NCI-H2227 (cell line): ENCODE measurements around the gene AFM.

Experiments
- DNase-seq: peaks from one replicate; lab custom pipeline; 2025; ENCODE audit not compliant: unreplicated experiment; lab: John Stamatoyannopoulos, UW

The AFM gene

DNA sequence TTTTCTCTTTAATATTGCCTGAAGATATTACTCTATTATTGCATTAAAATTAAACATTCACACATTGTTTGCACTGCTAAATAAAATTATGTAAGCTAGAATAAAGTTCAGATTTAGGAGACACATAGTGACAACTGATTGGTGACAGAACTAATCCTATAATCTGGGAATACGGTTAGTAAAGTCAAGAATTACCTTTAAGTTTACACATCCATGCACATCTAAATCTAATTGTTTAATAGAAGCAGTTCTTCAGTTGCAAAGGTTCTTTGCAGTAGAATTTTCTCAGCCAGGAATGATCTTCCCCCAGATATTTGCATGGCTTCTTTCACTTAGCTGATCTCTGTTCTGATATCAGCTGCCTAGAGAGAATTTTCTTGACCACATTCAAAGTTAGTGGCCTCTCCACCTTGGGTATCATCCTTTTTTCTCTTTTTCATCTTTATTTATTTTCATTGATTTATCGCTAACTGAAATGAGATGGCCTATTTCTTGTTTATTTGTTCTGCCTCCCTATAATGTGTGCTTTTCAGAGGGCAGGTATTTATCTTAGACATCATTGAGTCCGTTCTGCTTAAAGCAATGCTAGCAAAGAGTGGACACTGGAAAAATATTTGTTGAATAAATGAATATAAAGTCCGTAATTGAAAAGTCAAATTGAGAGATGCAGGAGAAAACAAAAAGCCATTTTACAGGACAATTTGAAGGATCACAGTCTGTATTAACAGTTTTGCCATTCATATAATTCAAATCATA is 32.9 kb upstream of the AFM start:
- no peak for DNase-seq

DNA sequence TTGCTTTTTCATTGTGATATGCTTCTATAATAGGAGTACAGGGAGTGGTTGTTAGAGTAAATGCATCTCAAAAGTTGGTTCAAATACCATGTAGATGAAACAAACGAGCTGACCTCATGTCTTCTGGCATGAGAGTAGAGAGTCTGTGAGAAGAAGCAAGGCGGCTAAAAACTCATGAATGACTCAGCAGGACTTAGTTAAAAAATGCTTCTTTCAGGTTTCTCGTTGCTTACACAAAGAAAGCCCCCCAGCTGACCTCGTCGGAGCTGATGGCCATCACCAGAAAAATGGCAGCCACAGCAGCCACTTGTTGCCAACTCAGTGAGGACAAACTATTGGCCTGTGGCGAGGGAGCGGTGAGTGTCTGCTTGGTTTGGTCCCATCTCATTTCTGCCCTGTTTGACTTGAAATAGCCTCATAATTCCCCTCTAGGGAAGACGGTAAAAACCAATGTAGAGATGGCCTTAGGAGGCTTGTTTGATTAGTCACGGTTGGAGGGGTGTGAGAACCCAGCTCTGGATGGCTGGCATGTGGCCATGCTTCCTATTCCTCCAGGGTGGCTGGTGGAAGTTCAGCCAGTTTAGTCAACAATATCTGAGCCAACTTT is 31.0 kb upstream of the AFM start:
- no peak for DNase-seq

DNA sequence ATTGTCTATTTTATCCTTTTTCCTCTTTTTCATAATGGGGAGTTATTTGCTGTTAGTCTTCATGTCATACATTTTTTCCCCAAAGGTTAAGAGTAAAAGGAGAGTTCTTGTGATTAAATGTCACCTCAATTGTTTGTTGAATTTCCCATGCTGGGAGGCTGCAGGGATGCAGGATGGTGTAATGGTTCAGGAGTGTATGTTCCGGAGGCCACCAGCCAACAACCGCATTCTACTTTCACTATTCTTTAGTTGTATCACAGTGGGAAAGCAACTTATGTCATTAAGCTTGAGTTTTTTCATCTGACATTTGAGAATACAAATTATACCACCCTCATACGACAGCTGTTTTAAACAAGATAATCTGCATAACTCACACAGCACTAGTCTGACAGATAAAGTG is 30.1 kb upstream of the AFM start:
- DNase-seq, result no peak

DNA sequence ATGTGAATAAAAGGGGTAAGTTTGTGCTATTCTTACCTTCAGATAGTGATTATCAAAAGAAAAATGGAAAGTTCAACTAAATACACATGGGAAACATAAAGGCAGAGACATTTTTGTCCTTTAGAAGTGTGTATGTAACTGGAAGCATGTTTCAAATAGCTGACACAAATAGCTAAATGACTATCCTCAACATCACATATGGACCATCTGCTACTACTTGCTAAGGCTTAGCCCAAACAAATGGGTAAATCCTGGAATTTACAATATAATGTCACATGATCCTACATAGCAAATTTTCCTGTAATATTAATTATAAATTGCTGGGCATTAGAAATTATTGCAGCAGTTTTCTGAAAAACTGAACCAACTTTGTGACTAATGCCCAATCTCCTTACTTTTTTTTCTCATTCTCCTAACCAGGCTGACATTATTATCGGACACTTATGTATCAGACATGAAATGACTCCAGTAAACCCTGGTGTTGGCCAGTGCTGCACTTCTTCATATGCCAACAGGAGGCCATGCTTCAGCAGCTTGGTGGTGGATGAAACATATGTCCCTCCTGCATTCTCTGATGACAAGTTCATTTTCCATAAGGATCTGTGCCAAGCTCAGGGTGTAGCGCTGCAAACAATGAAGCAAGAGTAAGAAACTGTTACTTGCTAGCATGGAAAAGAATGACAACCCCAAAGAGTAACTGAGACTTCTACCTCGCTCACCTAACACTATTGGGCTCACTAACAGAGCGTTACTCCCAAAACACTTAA is 29.4 kb upstream of the AFM start:
- DNase-seq, result no peak

DNA sequence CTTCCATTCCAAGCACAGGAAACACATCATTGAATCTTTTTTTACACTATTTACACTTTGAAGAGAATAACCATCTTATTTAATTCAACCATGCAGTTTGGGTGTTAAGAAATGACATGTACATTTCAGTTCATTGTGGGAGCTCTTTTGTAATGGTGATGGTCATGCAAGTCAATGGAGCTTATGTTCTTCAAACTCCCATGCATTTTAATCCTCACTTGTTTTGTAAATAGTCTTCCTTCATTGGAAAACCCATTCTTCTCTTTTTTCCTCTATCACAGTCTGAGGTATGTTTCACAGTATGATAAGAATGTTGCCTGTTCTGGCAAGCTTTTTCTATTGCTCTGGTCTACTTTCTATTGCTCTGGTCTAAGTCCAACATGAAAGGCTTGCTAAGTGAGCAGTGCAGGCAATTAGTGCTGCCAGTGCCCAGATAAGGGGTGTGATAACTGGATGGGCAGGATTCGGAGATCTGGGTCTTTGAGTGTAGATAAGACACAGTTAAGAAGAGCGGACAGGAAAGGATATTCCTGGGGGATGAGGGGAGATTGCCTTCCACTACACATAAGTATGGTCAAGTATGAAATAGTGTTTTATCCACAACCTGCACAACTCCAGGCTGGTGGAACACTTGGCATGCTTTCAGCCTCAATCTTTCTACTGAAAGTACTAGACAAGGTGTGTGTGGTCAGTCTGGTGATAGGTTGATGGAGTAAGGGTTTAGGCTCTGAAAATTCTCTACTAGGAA is 28.4 kb upstream of the AFM start:
- DNase-seq, result no peak

DNA sequence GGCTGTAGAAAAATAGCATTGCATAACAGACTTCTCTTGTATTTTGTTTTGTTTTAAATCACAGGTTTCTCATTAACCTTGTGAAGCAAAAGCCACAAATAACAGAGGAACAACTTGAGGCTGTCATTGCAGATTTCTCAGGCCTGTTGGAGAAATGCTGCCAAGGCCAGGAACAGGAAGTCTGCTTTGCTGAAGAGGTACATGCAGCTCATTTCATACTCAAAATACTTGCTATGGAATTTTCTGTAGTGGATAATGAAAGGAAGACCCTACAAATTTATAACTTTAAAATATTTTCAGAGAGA is 27.9 kb upstream of the AFM start:
- no peak for DNase-seq

DNA sequence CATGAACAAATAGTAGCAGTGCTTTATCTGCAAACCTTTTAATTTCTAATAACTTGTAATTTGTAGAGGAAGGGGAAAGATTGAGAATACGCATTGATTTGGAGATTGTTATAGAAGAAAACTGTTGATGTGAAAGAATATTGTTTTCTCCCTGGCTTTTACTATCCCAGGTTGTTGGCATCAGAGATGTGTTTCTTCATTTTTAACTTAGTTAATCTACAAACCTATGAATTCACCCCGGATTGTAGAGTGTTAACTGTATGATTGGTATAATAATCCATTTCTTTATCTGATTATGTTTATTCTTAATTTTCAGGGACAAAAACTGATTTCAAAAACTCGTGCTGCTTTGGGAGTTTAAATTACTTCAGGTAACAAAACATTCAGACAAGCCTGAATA is 26.6 kb upstream of the AFM start:
- no peak for DNase-seq

DNA sequence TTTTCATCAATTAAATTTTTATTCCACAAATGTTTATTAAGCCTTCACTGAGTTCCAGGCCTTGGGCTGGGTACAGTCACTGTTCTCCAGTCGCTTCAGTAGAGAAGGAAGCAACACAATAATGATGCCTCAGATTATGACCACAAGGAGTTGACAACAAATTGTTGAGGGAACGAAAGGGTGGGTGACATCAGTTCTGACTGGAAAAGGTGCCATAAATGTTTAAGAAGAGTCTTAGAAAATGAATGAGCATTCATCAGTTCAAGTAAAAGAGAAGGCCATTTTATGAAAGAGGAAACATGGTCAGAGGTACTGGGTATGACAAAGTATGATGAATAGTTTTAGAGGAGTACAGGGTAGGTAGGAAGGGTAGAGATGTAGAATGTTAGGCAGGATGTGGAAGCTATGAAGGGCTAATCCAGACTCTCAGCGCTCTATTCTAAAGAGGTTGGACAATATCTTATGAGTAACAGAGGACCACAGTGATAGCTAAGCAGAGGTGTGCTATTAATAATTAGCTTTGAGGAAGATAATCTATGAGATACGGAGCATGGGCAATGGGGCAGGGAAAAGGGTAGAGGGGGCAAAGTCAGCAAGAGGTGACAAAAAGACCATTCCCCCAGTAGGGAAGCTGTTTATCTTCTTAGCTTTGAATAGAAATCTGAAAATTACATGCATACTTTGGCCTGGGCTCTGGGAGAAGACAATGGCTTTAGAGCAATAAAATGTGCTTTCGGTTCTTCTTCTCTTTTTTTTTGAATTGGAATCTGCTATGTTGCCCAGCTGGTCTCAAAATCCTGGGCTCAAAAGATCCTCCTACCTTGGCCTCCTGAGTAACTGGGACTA is 25.1 kb upstream of the AFM start:
- DNase-seq, result no peak

DNA sequence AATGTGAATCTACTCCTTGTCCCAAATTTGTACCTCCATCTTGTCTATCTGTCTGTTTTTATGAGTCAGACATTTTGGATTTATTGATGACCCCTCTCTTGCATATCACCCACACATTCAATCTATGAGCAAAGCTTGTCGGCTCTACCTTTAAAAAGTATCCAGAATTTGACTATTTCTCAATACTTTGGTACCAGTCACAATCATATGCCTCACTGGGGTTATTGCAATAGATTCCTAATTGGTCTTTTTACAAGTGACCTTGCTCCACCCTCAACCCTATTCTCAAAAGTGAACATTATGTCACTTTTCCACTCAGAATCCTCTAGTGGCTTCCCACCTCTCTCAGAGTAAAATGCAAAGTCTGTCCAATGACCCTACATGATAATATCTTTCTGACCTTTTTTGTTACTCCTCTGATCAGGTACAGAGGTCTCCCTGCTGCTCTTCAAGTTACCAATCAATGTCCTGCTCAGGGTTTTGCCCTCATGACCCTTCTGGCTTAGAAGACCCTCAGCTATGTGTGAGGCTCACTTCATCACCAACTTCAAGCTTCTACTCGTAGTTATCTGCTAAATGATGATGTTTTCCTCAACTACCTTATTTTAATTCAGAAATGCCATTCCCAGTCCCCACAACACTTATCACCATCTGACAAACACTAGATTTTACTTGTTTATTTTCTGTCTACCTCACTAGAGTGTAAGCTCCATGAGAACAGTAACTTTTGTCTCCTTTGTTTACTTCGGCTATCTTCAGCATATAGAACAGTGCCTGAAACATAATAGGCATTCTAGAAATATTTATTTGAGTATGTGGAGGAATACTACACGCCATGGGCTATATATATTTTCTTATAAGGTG is 23.1 kb upstream of the AFM start:
- DNase-seq, result no peak

DNA sequence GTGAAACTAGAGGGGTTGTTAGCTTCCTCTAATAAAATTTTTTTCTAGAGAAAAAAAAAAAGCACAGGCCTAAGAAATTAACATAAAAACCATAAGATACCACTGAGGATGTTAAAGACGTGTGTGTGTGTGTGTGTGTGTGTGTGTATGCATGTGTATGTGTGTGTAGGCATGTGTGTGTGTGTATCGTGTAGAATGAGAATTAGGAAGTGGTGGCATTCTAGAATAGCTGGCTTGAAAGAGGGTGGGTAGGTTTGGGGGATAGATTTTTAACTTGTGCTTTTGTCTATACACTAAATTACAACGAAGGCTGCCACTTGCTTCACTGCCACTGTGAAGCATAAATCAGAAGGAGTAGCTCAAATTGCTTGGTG is 22.5 kb upstream of the AFM start:
- DNase-seq, result no peak

DNA sequence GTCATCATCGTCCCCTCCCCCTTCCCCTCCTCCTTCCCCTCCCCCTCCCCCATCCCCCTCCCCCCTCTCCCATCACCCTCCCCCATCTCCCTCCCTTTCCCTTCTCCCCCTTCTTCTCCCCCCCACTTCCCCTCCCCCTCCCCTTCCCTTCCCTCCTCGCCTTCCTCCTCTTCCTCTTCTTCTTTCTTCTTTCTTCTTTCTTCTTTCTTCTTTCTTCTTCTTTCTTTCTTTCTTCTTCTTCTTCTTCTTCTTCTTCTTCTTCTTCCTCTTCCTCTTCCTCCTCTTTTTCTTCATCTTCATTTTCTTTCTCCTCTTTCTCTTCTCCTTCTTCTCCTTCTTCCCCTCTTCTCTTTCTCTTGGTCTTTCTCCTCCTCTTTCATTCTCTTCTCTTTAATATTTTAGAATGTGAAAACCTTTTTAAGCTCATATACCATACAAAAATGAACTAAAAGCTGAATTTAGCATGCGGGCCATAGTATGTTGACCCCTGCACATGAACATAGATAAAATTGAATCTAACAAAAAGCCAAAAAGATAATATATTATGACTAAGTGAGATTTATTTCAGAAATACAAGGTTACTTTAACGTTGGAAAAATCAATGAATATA is 20.5 kb upstream of the AFM start:
- no peak for DNase-seq

DNA sequence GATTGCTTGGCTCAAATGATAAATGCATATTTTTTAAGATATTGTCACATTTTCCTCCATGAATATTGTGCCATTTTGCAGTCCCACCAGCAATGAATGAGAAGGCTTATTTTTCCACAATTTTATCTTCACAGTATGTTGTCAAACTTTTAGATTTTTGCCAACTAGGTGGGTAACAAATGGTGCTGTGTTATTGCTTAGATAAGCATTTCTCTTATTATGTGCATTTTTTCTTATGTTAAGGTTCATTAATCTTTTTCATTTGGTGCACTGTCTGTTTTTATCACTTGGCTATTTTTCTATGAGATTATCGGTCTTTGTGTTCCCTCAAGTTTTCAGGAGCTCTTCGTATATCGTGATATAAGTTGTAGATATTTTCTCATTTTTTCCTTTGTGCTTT is 13.4 kb upstream of the AFM start:
- no peak for DNase-seq

DNA sequence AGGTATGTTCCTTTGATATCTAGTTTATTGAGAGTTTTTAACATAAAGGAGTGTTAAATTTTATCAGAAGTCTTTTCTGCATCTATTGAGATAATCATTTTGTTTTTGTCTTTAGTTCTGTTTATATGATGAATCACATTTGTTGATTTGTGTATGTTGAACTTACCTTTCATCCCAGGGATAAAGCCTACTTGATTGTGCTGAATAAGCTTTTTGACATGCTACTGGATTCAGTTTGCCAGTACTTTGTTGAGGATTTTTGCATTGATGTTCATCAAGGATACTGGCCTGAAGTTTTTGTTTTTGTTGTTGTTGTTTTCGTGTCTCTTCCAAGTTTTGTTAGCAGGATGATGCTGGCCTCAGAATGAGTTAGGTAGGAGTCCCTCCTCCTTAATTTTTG is 10.8 kb upstream of the AFM start:
- no peak for DNase-seq

DNA sequence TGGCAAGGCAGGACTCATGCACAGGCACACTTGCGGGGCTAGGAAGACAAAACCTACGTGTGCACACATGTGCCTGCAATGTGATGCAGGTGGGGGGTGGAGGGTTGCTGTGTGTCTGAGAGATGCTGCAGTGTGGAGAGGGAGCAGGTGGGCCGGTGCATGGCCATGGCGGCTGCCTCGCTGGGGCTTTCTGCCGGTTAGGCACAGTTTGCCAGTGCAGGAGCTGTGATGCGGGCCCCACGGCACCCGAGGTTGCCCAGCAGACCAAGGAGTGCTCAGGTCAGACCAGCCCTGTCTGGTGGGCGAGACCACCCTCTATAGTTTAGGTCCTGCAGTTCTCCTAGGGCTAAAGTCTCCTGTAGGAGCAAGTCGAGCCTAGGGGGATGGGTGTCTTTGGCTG is 4.4 kb upstream of the AFM start:
- DNase-seq, result no peak

DNA sequence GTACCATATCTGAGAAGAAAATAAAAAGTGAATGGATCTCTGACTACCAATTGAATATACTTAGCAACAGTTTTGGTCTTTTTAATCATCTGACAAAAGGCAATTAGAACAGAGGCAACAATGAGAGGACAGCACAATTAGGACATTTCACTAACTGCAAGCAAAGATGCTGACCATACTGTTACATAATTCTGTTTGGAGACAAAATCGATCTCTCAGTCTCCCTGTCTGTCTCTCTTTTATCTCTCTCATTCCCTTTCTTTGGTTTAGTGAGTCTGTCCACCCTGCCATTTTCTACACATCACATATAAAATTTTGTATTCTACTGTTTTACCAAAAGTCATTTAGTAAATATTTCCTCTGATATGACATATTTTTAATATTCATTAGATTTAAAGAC is 2.2 kb upstream of the AFM start:
- DNase-seq, result no peak

DNA sequence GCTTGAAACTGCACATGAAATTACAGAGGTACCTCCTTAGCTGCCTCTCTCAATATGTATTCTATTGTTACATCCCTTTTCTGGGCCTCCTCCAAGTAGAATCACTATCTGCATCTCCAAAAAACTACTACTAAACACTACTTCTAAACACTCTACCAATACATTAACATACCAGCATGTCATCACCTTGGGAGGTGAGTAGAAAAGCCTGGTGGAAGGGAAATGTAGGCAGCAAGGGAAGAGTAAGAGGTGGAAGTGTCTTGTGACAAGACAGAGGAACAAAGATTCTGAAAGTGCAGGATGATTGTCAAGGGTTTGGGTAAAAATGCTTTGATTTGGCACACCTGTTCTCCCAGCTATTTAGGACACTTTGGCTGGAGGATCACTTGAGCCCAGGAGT is 3.5 kb downstream of the AFM start:
- DNase-seq, result no peak

DNA sequence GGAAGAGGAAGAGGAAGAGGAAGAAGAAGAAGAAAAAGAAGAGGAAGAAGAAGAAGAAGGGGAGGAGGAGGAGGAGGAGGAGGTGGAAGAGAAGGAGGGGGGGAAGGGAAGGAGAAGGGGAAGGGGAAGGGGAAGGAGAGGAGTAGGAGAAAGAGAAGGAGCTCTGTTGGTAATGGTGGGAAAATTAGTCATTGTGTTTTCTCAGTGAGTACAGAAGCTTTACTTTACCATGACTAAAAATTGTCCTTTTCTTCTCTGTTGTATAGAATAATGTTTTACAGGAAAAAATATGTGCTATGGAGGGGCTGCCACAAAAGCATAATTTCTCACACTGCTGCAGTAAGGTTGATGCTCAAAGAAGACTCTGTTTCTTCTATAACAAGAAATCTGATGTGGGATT is 4.1 kb downstream of the AFM start:
- no peak for DNase-seq

DNA sequence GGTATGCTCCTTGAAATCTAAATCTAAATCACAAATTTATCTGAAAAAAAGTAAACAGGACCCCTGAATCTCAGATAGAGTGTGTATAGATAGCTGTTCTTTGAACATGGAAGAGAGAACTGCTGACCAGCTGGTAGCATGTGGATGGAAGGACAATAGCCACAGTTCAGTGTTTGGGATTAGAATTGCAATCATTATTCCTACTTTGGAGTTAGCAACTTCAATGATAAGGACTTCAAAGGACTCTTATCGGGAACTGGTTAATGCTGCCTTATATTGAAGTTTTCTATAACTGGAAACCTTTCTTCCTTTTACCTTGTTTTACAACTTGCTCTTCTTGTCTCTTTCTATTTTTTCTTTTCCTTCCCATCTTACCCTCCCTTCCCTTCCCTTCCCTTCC is 5.0 kb downstream of the AFM start:
- DNase-seq, result no peak

DNA sequence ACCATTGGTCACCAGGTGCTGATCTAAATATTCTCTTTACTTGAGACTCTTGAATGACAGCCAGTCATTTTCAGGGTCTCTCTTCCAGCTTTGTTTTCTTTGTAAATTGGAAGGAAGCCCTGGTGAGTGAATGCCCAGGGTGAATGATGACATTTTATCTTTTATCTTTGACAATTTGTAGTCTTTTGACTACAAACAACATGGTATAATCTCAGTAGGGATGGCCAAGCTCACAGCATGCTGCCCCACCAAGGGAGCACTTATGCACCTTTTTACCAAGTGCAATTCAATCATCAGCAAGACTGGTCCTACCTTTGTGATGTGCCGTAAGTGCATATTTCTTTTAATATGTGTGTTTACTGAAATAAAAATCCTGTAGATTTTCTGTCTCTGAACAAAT is 5.7 kb downstream of the AFM start:
- no peak for DNase-seq
